Activated CD4-positive, alpha-beta T cell treated with anti-CD3 and anti-CD28 coated beads, Interleukin-2, Interleukin-6, amounts not matched to agents 100 ng/mL and 50 ng/mL, durations not matched to agents 16 hours and 8 hours (primary cell): ENCODE results near the gene ASZ1.

Source experiments
- DNase-seq: peaks from one replicate; pipeline ENCODE4 v3.0.0-alpha.2; 2020

Gene ASZ1

DNA sequence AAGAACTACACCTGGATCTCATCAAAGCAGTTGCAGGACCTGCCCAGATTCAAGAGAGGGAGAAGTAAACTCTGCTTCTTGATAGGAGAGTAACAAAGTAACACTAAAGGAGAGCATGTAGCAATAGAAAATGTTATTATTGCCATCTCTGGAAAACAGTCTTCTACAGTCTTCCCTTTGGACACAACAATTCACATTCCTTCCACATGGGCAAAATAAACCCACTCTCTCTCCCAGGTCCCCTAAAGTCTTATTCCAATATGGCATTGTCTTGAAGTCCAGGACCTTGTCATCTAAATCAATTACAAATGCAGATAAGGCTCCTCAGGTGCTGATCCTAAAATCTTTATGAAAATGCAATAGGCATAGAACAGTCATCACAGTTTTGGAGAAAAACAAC, 94.1 kb downstream of the ASZ1 start:
- no peak for DNase-seq

DNA sequence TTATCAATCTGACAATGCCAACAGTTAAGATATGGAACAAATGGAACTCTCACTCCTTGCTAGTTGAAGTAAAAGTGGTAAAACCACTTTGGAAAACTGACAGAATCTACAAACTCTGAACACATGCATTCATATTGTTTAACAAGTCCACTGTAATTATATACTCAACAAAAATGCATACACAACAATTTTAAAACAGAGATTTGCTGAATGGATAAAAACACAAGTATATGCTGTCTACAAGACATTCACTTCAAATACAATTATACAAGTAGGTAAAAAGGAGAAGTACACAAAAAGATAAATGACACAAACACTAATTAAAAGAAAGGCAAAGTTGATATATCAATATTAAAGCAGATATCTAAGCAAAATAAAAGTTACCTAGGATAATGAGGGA, 95.3 kb downstream of the ASZ1 start:
- DNase-seq, result no peak

DNA sequence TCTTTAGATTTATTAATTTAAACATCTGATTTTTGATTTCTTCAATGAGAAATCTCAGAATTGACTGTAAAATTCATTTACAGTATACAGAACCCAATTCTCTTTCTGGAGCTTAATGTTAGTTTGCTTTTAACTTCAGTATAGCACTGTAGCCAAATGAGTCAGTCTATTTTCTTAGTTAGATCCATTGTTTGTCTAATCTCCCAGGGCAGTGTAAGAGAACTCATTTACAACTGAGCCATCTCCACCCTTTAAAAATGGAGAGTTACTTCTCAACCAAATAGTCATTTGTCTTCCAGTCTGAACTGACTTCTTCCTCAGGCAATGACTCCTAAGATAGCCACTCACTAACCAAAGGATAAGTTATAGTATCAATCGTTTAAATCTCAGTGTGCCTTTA, 101.5 kb downstream of the ASZ1 start:
- DNase-seq, result no peak

DNA sequence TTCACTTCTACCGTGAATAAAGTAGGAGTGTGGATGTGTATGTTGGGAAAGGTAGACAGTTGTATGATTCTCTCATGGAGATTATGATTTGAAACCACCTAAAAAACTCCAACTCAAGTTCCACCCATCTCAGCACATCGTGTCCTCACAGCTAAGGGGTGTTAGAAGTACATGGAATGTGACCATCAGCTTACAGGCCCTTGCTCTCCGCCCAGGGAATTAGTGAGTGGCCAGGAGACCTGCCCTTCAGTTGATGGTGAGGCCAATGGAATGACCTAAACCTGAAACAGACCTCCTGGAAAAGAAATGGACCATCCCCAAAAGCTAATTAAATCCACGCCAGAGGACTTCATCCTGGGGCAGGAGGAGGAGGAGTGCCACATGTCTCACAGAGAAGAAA, 102.3 kb downstream of the ASZ1 start:
- DNase-seq, result no peak

DNA sequence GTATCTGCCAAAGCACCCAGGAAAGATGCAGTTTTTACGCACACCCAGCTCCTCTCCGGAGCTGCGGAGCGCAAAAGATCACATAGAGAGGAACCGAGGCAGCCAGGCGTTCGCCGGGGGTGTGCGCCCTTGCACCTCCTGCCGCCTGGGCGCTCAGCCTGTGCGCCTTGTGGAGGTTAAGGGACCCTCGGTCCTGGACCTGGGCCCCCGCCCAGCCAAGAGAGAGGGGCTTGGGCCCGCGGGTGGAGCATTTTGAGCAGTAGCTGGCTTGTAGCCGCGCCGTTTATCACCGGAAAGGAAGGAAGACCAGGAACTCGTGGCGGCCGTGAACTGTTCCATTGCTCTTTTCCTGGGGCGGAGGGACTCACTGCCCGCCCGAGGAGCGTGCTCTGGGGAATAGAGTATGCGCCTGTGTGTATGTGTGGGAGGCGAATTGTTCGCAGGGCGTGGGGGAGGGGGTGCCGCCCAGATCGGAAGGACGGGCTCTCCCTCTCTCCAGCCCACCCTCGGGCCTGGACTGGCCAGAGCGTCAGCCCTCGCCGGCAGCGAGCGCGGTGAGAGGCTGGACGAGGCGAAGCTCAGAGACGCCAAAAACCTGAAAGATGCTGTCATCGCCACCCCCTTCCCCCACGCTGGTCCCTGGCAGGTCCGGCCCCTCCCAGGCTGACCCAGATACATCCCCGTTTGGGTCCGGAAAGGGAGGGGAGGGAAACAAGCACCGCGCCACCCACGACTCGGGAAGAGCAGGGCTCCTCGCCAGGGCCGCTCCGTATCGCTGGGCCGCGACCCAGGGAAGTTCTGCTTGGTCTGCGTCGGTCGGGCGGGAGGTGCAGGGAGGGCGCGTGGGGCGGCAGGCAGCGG, 103.2 kb downstream of the ASZ1 start:
- no peak for DNase-seq

- no peak for DNase-seq
Measured at GRCh38 chr7:117323305-117323850, 103.9 kb downstream of the ASZ1 start.

GRCh38 chr7:117322741-117323304, 104.5 kb downstream of the ASZ1 start, which contains the start of gene WNT2:
Gene WNT2, minus strand, starts transcription at chr7:117323058. Its CDS starts 69 bp downstream, at chr7:117322989.
- no peak for DNase-seq

DNA sequence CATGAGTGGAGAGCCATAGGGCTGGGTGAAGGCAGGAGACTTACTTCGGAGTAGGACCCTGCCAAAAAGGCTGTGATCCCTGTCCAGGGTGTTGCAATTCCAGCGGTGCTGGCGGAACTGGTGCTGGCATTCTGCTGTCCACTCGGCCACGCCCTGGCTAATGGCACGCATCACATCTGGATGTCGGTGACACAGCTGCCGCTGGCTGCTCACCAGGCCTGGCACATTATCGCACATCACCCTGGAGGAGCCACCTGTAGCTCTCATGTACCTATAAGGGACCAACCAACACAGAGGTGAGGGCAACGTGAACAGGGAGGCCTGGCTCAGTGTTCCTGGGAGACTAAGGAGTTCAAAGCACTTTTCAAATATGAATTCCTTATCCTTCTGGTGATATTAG, 106.8 kb downstream of the ASZ1 start:
- DNase-seq, result no peak

- no peak for DNase-seq
Measured at GRCh38 chr7:117319181-117319580, 108.1 kb downstream of the ASZ1 start.

- no peak for DNase-seq
Measured at GRCh38 chr7:117313582-117313981, 113.7 kb downstream of the ASZ1 start.
